ENCODE results near the gene CHMP3. TPM values are rescaled to one million over a fixed set of nuclear protein-coding genes. Genes with fewer than 3 reads are reported as not detected.

Gene CHMP3
- total and polyA plus RNA-seq, 2 donors (not counting 1 experiment from before 2014, with no cell fraction given), result 17.5 to 72.5 TPM

DNA sequence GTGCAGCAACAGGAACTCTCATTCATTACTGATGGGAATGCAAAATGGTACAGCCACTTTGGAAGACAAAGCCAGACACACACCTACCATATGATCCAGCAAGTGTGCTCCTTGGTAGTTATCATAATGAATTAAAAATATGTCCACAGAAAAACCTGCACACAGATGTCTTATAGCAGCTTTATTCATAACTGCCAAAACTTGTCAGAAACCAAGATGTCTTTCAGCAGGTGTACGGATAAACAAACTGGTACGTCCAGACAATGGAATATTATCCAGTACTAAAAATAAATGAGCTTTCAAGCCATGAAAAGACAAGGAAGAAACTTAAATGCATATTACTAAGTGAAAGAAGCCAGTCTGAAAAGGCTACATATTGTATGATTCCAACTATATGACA lies 50.4 kb downstream of the CHMP3 start:
- no peaks in the 10 kb centered on the region for H3K9me3 ChIP-seq (ENCODE audit: control extremely low read depth in 1 of 3, control insufficient read depth in 2 of 3, insufficient read depth in 1 of 3, low read length in 2 of 3)
- no peaks in the 10 kb centered on the region for H3K4me1 ChIP-seq (ENCODE audit: control insufficient read depth in 2 of 2, insufficient read depth in 2 of 2, low read length in 2 of 2)
- H3K9ac ChIP-seq (ENCODE audit: low read length), result no peak overlapping the region
- DNase-seq, result no peak
- H3K36me3 ChIP-seq (replicated peaks in 1 of 2; ENCODE audit: control extremely low read depth in 1 of 2, control insufficient read depth in 1 of 2, extremely low read depth in 1 of 2, insufficient read depth in 2 of 2, low read length in 1 of 2), result peaks cover 3 to 32% of the 10 kb centered on the region in 2 experiments
- ChIA-PET CTCF (no interaction called here), POLR2A (no interaction called here)
- no peaks in the 10 kb centered on the region for H3K27me3 Mint-ChIP-seq
- ATAC-seq (ENCODE audit: low read depth), result no peak
- H3K4me2 ChIP-seq (replicated peaks; ENCODE audit: low read depth, low read length, poor library complexity, severe bottlenecking), result no peak overlapping the region
- no peak overlapping the region for H3K4me3 Mint-ChIP-seq
- TF ChIP-seq, protein P1, sequence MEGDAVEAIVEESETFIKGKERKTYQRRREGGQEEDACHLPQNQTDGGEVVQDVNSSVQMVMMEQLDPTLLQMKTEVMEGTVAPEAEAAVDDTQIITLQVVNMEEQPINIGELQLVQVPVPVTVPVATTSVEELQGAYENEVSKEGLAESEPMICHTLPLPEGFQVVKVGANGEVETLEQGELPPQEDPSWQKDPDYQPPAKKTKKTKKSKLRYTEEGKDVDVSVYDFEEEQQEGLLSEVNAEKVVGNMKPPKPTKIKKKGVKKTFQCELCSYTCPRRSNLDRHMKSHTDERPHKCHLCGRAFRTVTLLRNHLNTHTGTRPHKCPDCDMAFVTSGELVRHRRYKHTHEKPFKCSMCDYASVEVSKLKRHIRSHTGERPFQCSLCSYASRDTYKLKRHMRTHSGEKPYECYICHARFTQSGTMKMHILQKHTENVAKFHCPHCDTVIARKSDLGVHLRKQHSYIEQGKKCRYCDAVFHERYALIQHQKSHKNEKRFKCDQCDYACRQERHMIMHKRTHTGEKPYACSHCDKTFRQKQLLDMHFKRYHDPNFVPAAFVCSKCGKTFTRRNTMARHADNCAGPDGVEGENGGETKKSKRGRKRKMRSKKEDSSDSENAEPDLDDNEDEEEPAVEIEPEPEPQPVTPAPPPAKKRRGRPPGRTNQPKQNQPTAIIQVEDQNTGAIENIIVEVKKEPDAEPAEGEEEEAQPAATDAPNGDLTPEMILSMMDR (IDR thresholded peaks at IDR 0.05), result no peak
- TF ChIP-seq EZH2 (IDR thresholded peaks at IDR 0.05; ENCODE audit: borderline replicate concordance, insufficient read depth, low read depth, low read length, poor library complexity, severe bottlenecking), result no peak
- no peak overlapping the region for H3K27ac Mint-ChIP-seq
- H3K9me3 Mint-ChIP-seq (ENCODE audit: insufficient read depth), result no peaks in the 10 kb centered on the region
- H3K27ac ChIP-seq (ENCODE audit: low read length in 2 of 2), result no peak overlapping the region
- H3K4me3 ChIP-seq (ENCODE audit: control extremely low read depth in 1 of 5, extremely low read depth in 1 of 5, insufficient read depth in 1 of 5, low read depth in 2 of 5, low read length in 4 of 5), result no peak overlapping the region
- whole genome bisulfite sequencing (ENCODE audit: insufficient coverage), result no CpG with 5 or more reads among the region's 2 CpGs
- H2AFZ ChIP-seq (ENCODE audit: insufficient read depth, low read depth, low read length, poor library complexity, severe bottlenecking), result no peak overlapping the region
- intact Hi-C loops (cut with micrococcal nuclease), result no loop called here
- H4K20me1 ChIP-seq (ENCODE audit: control insufficient read depth, insufficient read depth, low read length, poor library complexity, severe bottlenecking), result peaks cover 10% of the 10 kb centered on the region
- H3K79me2 ChIP-seq (ENCODE audit: control insufficient read depth, insufficient read depth, low read length), result peaks cover 32% of the 10 kb centered on the region
- peaks cover 1% of the 10 kb centered on the region for H3K4me1 Mint-ChIP-seq
- no peaks in the 10 kb centered on the region for H3K27me3 ChIP-seq (replicated peaks in 1 of 4; ENCODE audit: control extremely low read depth in 1 of 4, control insufficient read depth in 3 of 4, insufficient read depth in 4 of 4, low read length in 3 of 4)

DNA sequence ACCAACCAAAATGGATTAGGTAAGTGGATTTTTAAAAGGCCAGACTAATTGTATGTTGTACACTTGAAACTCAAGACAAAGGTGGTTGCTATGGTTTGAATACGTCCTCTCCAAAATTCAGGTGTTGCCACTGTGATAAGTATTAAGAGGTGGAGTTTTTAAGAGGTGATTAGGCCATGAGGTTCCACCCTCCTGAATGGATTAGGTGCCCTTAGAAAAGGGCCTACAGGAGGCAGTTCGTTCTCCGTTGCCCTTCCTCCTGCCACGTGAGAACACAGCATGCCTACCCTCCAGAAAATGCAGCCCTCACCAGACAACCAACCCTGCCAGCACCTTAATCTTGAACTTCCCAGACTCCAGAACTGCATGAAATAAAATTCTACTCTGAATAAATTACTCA lies 51.2 kb downstream of the CHMP3 start:
- TF ChIP-seq, protein P1 (IDR thresholded peaks at IDR 0.05), result no peak
- TF ChIP-seq EZH2 (IDR thresholded peaks at IDR 0.05; ENCODE audit: borderline replicate concordance, insufficient read depth, low read depth, low read length, poor library complexity, severe bottlenecking), result no peak
- Mint-ChIP-seq H3K4me1 (peaks cover 1% of the 10 kb centered on the region), H3K27me3 (no peaks in the 10 kb centered on the region), H3K27ac (no peak overlapping the region), H3K9me3 (ENCODE audit: insufficient read depth) (no peaks in the 10 kb centered on the region), H3K4me3 (no peak overlapping the region)
- Histone ChIP-seq H3K27ac (ENCODE audit: low read length in 2 of 2) (no peak overlapping the region), H3K36me3 (replicated peaks in 1 of 2; ENCODE audit: control extremely low read depth in 1 of 2, control insufficient read depth in 1 of 2, extremely low read depth in 1 of 2, insufficient read depth in 2 of 2, low read length in 1 of 2) (peaks cover 5 to 41% of the 10 kb centered on the region in 2 experiments), H3K27me3 (replicated peaks in 1 of 4; ENCODE audit: control extremely low read depth in 1 of 4, control insufficient read depth in 3 of 4, insufficient read depth in 4 of 4, low read length in 3 of 4) (no peaks in the 10 kb centered on the region), H3K4me1 (ENCODE audit: control insufficient read depth in 2 of 2, insufficient read depth in 2 of 2, low read length in 2 of 2) (no peaks in the 10 kb centered on the region), H2AFZ (ENCODE audit: insufficient read depth, low read depth, low read length, poor library complexity, severe bottlenecking) (no peak overlapping the region), H3K4me3 (ENCODE audit: control extremely low read depth in 1 of 5, extremely low read depth in 1 of 5, insufficient read depth in 1 of 5, low read depth in 2 of 5, low read length in 4 of 5) (no peak overlapping the region), H3K9ac (ENCODE audit: low read length) (no peak overlapping the region), H3K79me2 (ENCODE audit: control insufficient read depth, insufficient read depth, low read length) (peaks cover 32% of the 10 kb centered on the region), H4K20me1 (ENCODE audit: control insufficient read depth, insufficient read depth, low read length, poor library complexity, severe bottlenecking) (peaks cover 10% of the 10 kb centered on the region), H3K4me2 (replicated peaks; ENCODE audit: low read depth, low read length, poor library complexity, severe bottlenecking) (no peak overlapping the region), H3K9me3 (ENCODE audit: control extremely low read depth in 1 of 3, control insufficient read depth in 2 of 3, insufficient read depth in 1 of 3, low read length in 2 of 3) (no peaks in the 10 kb centered on the region)
- ChIA-PET CTCF (no interaction called here), POLR2A (no interaction called here)
- no peak for ATAC-seq (ENCODE audit: low read depth)
- DNase-seq, result no peak
- intact Hi-C loops (cut with micrococcal nuclease), result no loop called here
- 95% methylated on average over 4 of the region's 4 CpGs for WGBS (ENCODE audit: insufficient coverage)

Data from B cell (primary cell).